ENCODE measurements around the gene NKIRAS2.

GRCh38 chr17:42025936-42026335 is 6.0 kb downstream of the NKIRAS2 start:
- TF ChIP-seq, protein P1, sequence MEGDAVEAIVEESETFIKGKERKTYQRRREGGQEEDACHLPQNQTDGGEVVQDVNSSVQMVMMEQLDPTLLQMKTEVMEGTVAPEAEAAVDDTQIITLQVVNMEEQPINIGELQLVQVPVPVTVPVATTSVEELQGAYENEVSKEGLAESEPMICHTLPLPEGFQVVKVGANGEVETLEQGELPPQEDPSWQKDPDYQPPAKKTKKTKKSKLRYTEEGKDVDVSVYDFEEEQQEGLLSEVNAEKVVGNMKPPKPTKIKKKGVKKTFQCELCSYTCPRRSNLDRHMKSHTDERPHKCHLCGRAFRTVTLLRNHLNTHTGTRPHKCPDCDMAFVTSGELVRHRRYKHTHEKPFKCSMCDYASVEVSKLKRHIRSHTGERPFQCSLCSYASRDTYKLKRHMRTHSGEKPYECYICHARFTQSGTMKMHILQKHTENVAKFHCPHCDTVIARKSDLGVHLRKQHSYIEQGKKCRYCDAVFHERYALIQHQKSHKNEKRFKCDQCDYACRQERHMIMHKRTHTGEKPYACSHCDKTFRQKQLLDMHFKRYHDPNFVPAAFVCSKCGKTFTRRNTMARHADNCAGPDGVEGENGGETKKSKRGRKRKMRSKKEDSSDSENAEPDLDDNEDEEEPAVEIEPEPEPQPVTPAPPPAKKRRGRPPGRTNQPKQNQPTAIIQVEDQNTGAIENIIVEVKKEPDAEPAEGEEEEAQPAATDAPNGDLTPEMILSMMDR (conservative IDR thresholded peaks at IDR 0.05 in 1 of 2, IDR thresholded peaks at IDR 0.05 in 1 of 2; ENCODE audit: extremely low read depth in 1 of 2, insufficient read depth in 1 of 2, low read depth in 1 of 2, low read length in 2 of 2): no peak
- no peak for TF ChIP-seq EZH2 (IDR thresholded peaks at IDR 0.05; ENCODE audit: borderline replicate concordance, low read length)
